Mucosa of rectum (tissue), 2 donors: ENCODE data around the gene MACROD2.

Experiments
- H3K27ac ChIP-seq, 2 donors: one replicate each; pipeline ENCODE4 v1.7.0; 2013; ENCODE audit warnings: inconsistent platforms in 2 of 2, low read depth in 2 of 2, low read length in 2 of 2
- H3K27me3 ChIP-seq, 2 donors: one replicate each; pipeline ENCODE4 v1.7.0; 2013; ENCODE audit warnings: low read length in 2 of 2; ENCODE audit not compliant: control insufficient read depth in 2 of 2, insufficient read depth in 2 of 2
- H3K36me3 ChIP-seq, 2 donors: one replicate each; pipeline ENCODE4 v1.7.0; 2013; ENCODE audit warnings: low read length in 2 of 2; ENCODE audit not compliant: control insufficient read depth in 2 of 2, insufficient read depth in 2 of 2
- H3K4me1 ChIP-seq, 2 donors: one replicate each; pipeline ENCODE4 v1.7.0; 2013; ENCODE audit warnings: low read length in 2 of 2, mild to moderate bottlenecking in 1 of 2; ENCODE audit not compliant: control insufficient read depth in 2 of 2, insufficient read depth in 2 of 2
- H3K4me3 ChIP-seq, 2 donors: one replicate each; pipeline ENCODE4 v1.7.0; 2013; ENCODE audit warnings: low read length in 2 of 2
- H3K9ac ChIP-seq, 2 donors: one replicate each; pipeline ENCODE4 v1.7.0; 2013; ENCODE audit warnings: low read length in 2 of 2, low read depth in 1 of 2, mild to moderate bottlenecking in 1 of 2
- H3K9me3 ChIP-seq, 2 donors: one replicate each; pipeline ENCODE4 v1.7.0; 2013; ENCODE audit warnings: low read length in 2 of 2; ENCODE audit not compliant: control insufficient read depth in 2 of 2
- donor health status: healthy.
- donor health status: Normal muscosa, but diverticular disease.

Gene MACROD2

GRCh38 chr20:14861028-14861699, 865.8 kb downstream of the MACROD2 start:
- no peak overlapping the region for H3K27ac ChIP-seq
- H3K9me3 ChIP-seq = no peaks in the 10 kb centered on the region
- H3K4me3 ChIP-seq = no peak overlapping the region
- no peaks in the 10 kb centered on the region for H3K4me1 ChIP-seq
- no peak overlapping the region for H3K9ac ChIP-seq
- H3K36me3 ChIP-seq = no peaks in the 10 kb centered on the region
- no peaks in the 10 kb centered on the region for H3K27me3 ChIP-seq

GRCh38 chr20:14865169-14865568, 869.9 kb downstream of the MACROD2 start:
- Histone ChIP-seq H3K9me3 (no peaks in the 10 kb centered on the region), H3K27me3 (no peaks in the 10 kb centered on the region), H3K4me1 (no peaks in the 10 kb centered on the region), H3K4me3 (no peak overlapping the region), H3K27ac (no peak overlapping the region), H3K9ac (no peak overlapping the region), H3K36me3 (no peaks in the 10 kb centered on the region)

GRCh38 chr20:14865731-14866130, 870.4 kb downstream of the MACROD2 start:
- H3K9me3 ChIP-seq = no peaks in the 10 kb centered on the region
- H3K27me3 ChIP-seq = no peaks in the 10 kb centered on the region
- H3K4me1 ChIP-seq = no peaks in the 10 kb centered on the region
- H3K36me3 ChIP-seq = no peaks in the 10 kb centered on the region
- H3K27ac ChIP-seq = no peak overlapping the region
- no peak overlapping the region for H3K4me3 ChIP-seq
- H3K9ac ChIP-seq = no peak overlapping the region

- Histone ChIP-seq H3K36me3 (no peaks in the 10 kb centered on the region), H3K9me3 (no peaks in the 10 kb centered on the region), H3K4me3 (no peak overlapping the region), H3K27ac (no peak overlapping the region), H3K9ac (no peak overlapping the region), H3K27me3 (no peaks in the 10 kb centered on the region), H3K4me1 (no peaks in the 10 kb centered on the region)
Measured at GRCh38 chr20:14866841-14867514, 871.7 kb downstream of the MACROD2 start.

GRCh38 chr20:14877301-14878028, 882.1 kb downstream of the MACROD2 start:
- Histone ChIP-seq H3K9ac (no peak overlapping the region), H3K4me1 (no peaks in the 10 kb centered on the region), H3K27ac (no peak overlapping the region), H3K36me3 (no peaks in the 10 kb centered on the region), H3K9me3 (no peaks in the 10 kb centered on the region), H3K4me3 (no peak overlapping the region), H3K27me3 (no peaks in the 10 kb centered on the region)

- H3K4me3 ChIP-seq = no peak overlapping the region
Measured at GRCh38 chr20:14878676-14879019, 883.3 kb downstream of the MACROD2 start.

GRCh38 chr20:14879020-14879697, 883.8 kb downstream of the MACROD2 start:
- no peak overlapping the region for H3K9ac ChIP-seq
- H3K4me1 ChIP-seq = no peaks in the 10 kb centered on the region
- H3K36me3 ChIP-seq = no peaks in the 10 kb centered on the region
- H3K4me3 ChIP-seq = no peak overlapping the region
- no peak overlapping the region for H3K27ac ChIP-seq
- H3K9me3 ChIP-seq = no peaks in the 10 kb centered on the region
- no peaks in the 10 kb centered on the region for H3K27me3 ChIP-seq

More at GRCh38 chr20:14878676-14879019, 883.3 kb downstream of the MACROD2 start:
- H3K27me3 ChIP-seq = no peaks in the 10 kb centered on the region
- no peak overlapping the region for H3K27ac ChIP-seq
- no peaks in the 10 kb centered on the region for H3K4me1 ChIP-seq
- no peak overlapping the region for H3K9ac ChIP-seq
- H3K36me3 ChIP-seq = no peaks in the 10 kb centered on the region
- H3K9me3 ChIP-seq = no peaks in the 10 kb centered on the region

- Histone ChIP-seq H3K4me1 (no peaks in the 10 kb centered on the region), H3K4me3 (no peak overlapping the region), H3K36me3 (no peaks in the 10 kb centered on the region), H3K9ac (no peak overlapping the region), H3K27ac (no peak overlapping the region), H3K27me3 (no peaks in the 10 kb centered on the region), H3K9me3 (no peaks in the 10 kb centered on the region)
Measured at GRCh38 chr20:14879839-14880238, 884.5 kb downstream of the MACROD2 start.

- Histone ChIP-seq H3K36me3 (no peaks in the 10 kb centered on the region), H3K27me3 (no peaks in the 10 kb centered on the region)
Measured at GRCh38 chr20:14881518-14881917, 886.2 kb downstream of the MACROD2 start.

GRCh38 chr20:14882157-14882556, 886.8 kb downstream of the MACROD2 start:
- H3K27me3 ChIP-seq = no peaks in the 10 kb centered on the region
- H3K9me3 ChIP-seq = no peaks in the 10 kb centered on the region
- no peak overlapping the region for H3K9ac ChIP-seq
- no peaks in the 10 kb centered on the region for H3K4me1 ChIP-seq
- no peaks in the 10 kb centered on the region for H3K36me3 ChIP-seq
- no peak overlapping the region for H3K4me3 ChIP-seq
- H3K27ac ChIP-seq = no peak overlapping the region

More at GRCh38 chr20:14881518-14881917, 886.2 kb downstream of the MACROD2 start:
- H3K4me1 ChIP-seq = no peaks in the 10 kb centered on the region
- no peak overlapping the region for H3K27ac ChIP-seq
- H3K9me3 ChIP-seq = no peaks in the 10 kb centered on the region
- no peak overlapping the region for H3K4me3 ChIP-seq
- no peak overlapping the region for H3K9ac ChIP-seq
